GM23248 (cell line): ENCODE measurements around the gene UBALD2. TPM values are rescaled to one million over a fixed set of nuclear protein-coding genes. Genes with fewer than 3 reads are reported as not detected.
"Not testable (repeated sequence)": the region's sequence is repeated elsewhere in the genome, so short reads cannot be mapped to it uniquely, and the experiment has no call there.

ENCODE experiments used
- DNase-seq: peaks from one replicate; pipeline ENCODE4 v3.0.0-alpha.2; 2015
- H2AFZ ChIP-seq: fragments of 200-600 bp; sonication (generic); 2 replicates; pipeline ENCODE4 v1.6.1; 2016; ENCODE audit warnings: antibody characterized with exemption
- H3F3A ChIP-seq: fragments of 200-600 bp; sonication (generic); 2 replicates; pipeline ENCODE4 v1.6.1; 2016; ENCODE audit warnings: mild to moderate bottlenecking, antibody characterized with exemption, mixed run types; ENCODE audit not compliant: insufficient read depth
- H3K27ac ChIP-seq: fragments of 200-600 bp; sonication (generic); 2 replicates; pipeline ENCODE4 v1.5.1; 2016; ENCODE audit warnings: mild to moderate bottlenecking
- H3K27me3 ChIP-seq: fragments of 200-600 bp; sonication (generic); replicated peaks from 2 replicates; pipeline ENCODE4 v1.6.1; 2016; ENCODE audit warnings: mild to moderate bottlenecking; ENCODE audit not compliant: insufficient read depth
- H3K36me3 ChIP-seq: fragments of 200-600 bp; sonication (generic); 2 replicates; pipeline ENCODE4 v1.6.1; 2016; ENCODE audit warnings: low read depth, mild to moderate bottlenecking
- H3K4me1 ChIP-seq: fragments of 200-600 bp; sonication (generic); 2 replicates; pipeline ENCODE4 v1.6.1; 2016; ENCODE audit warnings: mild to moderate bottlenecking; ENCODE audit not compliant: insufficient read depth
- H3K4me2 ChIP-seq: fragments of 200-600 bp; sonication (generic); one replicate; pipeline ENCODE4 v1.6.1; 2016; ENCODE audit warnings: mild to moderate bottlenecking; ENCODE audit not compliant: unreplicated experiment
- H3K4me3 ChIP-seq: fragments of 200-600 bp; sonication (generic); 2 replicates; pipeline ENCODE4 v1.5.1; 2016; ENCODE audit warnings: mild to moderate bottlenecking
- H3K79me2 ChIP-seq: fragments of 200-600 bp; sonication (generic); 2 replicates; pipeline ENCODE4 v1.6.1; 2016; ENCODE audit warnings: mild to moderate bottlenecking; ENCODE audit not compliant: insufficient read depth
- H3K9ac ChIP-seq: fragments of 200-600 bp; sonication (generic); 2 replicates; pipeline ENCODE4 v1.6.1; 2016; ENCODE audit warnings: mild to moderate bottlenecking
- H3K9me2 ChIP-seq: fragments of 200-600 bp; sonication (generic); 2 replicates; pipeline ENCODE4 v1.6.1; 2016; ENCODE audit warnings: mixed run types, mild to moderate bottlenecking, moderate library complexity; ENCODE audit not compliant: insufficient read depth
- H3K9me3 ChIP-seq: fragments of 200-600 bp; sonication (generic); one replicate; pipeline ENCODE4 v1.6.1; 2017; ENCODE audit warnings: low read depth
- H4K20me1 ChIP-seq: fragments of 200-600 bp; sonication (generic); 2 replicates; pipeline ENCODE4 v1.6.0; 2016; ENCODE audit not compliant: insufficient read depth
- EZH2 ChIP-seq: fragments of 200-600 bp; sonication (generic); IDR thresholded peaks from 2 replicates; pipeline ENCODE4 v1.6.1; 2018; ENCODE audit warnings: antibody characterized with exemption, mild to moderate bottlenecking; ENCODE audit not compliant: insufficient read depth, poor library complexity, severe bottlenecking
- EZH2phosphoT487 ChIP-seq: fragments of 200-600 bp; sonication (generic); IDR thresholded peaks from 2 replicates; pipeline ENCODE4 v1.6.1; 2018; ENCODE audit warnings: antibody characterized with exemption, moderate library complexity, mild to moderate bottlenecking, low read depth; ENCODE audit not compliant: insufficient read depth
- WGBS, 2 experiments: methylation state at CpG; one replicate each; pipeline ENCODE4 v1.1.6; 2015 to 2017; ENCODE audit warnings: low lambda C conversion rate in 2 of 2, low coverage in 1 of 2; ENCODE audit errors: missing lambda C conversion rate in 2 of 2; 5-methylcytosine and 5-hydroxymethylcytosine counted together
- in situ Hi-C: fragments of 300-500 bp; cut with MboI; formaldehyde crosslinking; loops from 2 replicates; pipeline ENCODE4 v1.15.0; 2020
- polyA plus RNA-seq: library from polyadenylated mRNA; unstranded; fragments of >200 nt; fragmentation: Nextera tagmentation; extraction: Ambion mirVana; gene quantifications from 2 replicates; pipeline ENCODE4 v1.2.1, GENCODE V29; 2016
- total RNA-seq: library from RNA; depleted of rRNA; stranded (reverse); fragments of >200 nt; shearing (Covaris generic); gene quantifications from 2 replicates; pipeline ENCODE4 v1.2.3, GENCODE V29; 2014

The UBALD2 gene
- total and polyA plus RNA-seq, 2 experiments from 2014 or later, result 0.56 to 6.4 TPM

- Histone ChIP-seq H3K27me3 (no peaks in the 10 kb centered on the region), H3K79me2 (no peaks in the 10 kb centered on the region), H3K36me3 (no peaks in the 10 kb centered on the region), H3F3A (peaks cover 20% of the 10 kb centered on the region), H3K27ac (no peak overlapping the region), H2AFZ (no peak overlapping the region), H3K9me2 (no peaks in the 10 kb centered on the region), H3K4me2 (no peak overlapping the region), H3K4me3 (no peak overlapping the region), H3K9me3 (no peaks in the 10 kb centered on the region), H3K9ac (no peak overlapping the region), H4K20me1 (no peaks in the 10 kb centered on the region), H3K4me1 (peaks cover 21% of the 10 kb centered on the region)
- TF ChIP-seq EZH2 (no peak), EZH2phosphoT487 (no peak)
- WGBS, 2 experiments, result 92 to 96% methylated on average over 5 of the region's 5 CpGs
- DNase-seq, result no peak
- in situ Hi-C loops, result no loop called here
These were observed 10.9 kb upstream of the UBALD2 start for GRCh38 chr17:76254275-76254674.

GRCh38 chr17:76255801-76256429, 9.2 kb upstream of the UBALD2 start:
- WGBS, 2 experiments, result 68 to 71% methylated on average over 6 of the region's 6 CpGs
- TF ChIP-seq EZH2 (no peak), EZH2phosphoT487 (no peak)
- Histone ChIP-seq H3K4me2 (no peak overlapping the region), H3K9ac (no peak overlapping the region), H3K79me2 (no peaks in the 10 kb centered on the region), H3K27ac (no peak overlapping the region), H2AFZ (no peak overlapping the region), H3F3A (peaks cover 20% of the 10 kb centered on the region), H3K36me3 (no peaks in the 10 kb centered on the region), H4K20me1 (no peaks in the 10 kb centered on the region), H3K9me2 (no peaks in the 10 kb centered on the region), H3K4me3 (no peak overlapping the region), H3K9me3 (no peaks in the 10 kb centered on the region), H3K4me1 (peaks cover 21% of the 10 kb centered on the region), H3K27me3 (no peaks in the 10 kb centered on the region)
- DNase-seq, result no peak
- in situ Hi-C loops, result no loop called here

- H3K9me2 ChIP-seq, H2AFZ ChIP-seq, H3K9me3 ChIP-seq, DNase-seq, H3K9ac ChIP-seq, H3K4me2 ChIP-seq, H3K27ac ChIP-seq, H3K36me3 ChIP-seq, in situ Hi-C loops, H3K4me3 ChIP-seq, H4K20me1 ChIP-seq, H3K27me3 ChIP-seq, H3K79me2 ChIP-seq: not testable (repeated sequence)
- Histone ChIP-seq H3F3A (peaks cover 16% of the 10 kb centered on the region), H3K4me1 (peaks cover 16% of the 10 kb centered on the region)
- 74 to 78% methylated on average over 19 of the region's 19 CpGs for WGBS, 2 experiments
These were observed 8.6 kb upstream of the UBALD2 start for GRCh38 chr17:76256430-76257050.

- no peak for DNase-seq
- H3K4me2 ChIP-seq, result no peak overlapping the region
- H2AFZ ChIP-seq, result no peak overlapping the region
- no peaks in the 10 kb centered on the region for H4K20me1 ChIP-seq
- in situ Hi-C loops, result no loop called here
- no peak for TF ChIP-seq EZH2
- no peak overlapping the region for H3K27ac ChIP-seq
- H3K4me3 ChIP-seq, result no peak overlapping the region
- peaks cover 6% of the 10 kb centered on the region for H3K4me1 ChIP-seq
- no peak overlapping the region for H3K9ac ChIP-seq
- no peaks in the 10 kb centered on the region for H3K9me3 ChIP-seq
- H3K36me3 ChIP-seq, result no peaks in the 10 kb centered on the region
- WGBS, 2 experiments, result 91% methylated on average over 7 of the region's 7 CpGs
- no peaks in the 10 kb centered on the region for H3K27me3 ChIP-seq
- H3F3A ChIP-seq, result peaks cover 7% of the 10 kb centered on the region
- no peaks in the 10 kb centered on the region for H3K79me2 ChIP-seq
- no peaks in the 10 kb centered on the region for H3K9me2 ChIP-seq
These were observed 4.9 kb upstream of the UBALD2 start for GRCh38 chr17:76260220-76260619.
